GM18868 (cell line): ENCODE data around the gene PIK3IP1.

ENCODE experiments used
- ATAC-seq: cut with Tn5 transposase; IDR thresholded peaks from one replicate; pipeline ENCODE4 v1.9.1; 2021; ENCODE audit warnings: mild to moderate bottlenecking, moderate library complexity; ENCODE audit not compliant: unreplicated experiment

Gene PIK3IP1

DNA sequence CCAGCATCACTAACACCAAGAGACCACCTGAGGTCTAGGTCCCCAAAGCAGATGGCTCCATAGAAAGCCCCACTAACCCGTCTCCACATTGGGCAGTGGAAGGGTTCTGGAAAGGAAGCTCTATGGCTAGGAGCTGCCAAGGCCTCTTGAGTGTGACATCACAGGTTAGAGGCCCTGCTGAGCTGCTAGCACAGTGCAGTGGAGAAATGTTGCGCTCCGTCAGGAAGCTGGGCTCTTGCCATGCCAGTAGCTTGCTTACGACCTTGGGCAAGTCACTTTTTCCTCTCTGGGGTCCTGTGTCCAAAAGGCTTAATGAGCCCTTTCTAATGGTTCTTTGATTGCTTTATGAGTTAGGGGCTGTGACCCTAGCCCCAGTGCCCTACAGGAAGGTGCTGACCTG is 10.6 kb downstream of the PIK3IP1 start:
- no peak for ATAC-seq

DNA sequence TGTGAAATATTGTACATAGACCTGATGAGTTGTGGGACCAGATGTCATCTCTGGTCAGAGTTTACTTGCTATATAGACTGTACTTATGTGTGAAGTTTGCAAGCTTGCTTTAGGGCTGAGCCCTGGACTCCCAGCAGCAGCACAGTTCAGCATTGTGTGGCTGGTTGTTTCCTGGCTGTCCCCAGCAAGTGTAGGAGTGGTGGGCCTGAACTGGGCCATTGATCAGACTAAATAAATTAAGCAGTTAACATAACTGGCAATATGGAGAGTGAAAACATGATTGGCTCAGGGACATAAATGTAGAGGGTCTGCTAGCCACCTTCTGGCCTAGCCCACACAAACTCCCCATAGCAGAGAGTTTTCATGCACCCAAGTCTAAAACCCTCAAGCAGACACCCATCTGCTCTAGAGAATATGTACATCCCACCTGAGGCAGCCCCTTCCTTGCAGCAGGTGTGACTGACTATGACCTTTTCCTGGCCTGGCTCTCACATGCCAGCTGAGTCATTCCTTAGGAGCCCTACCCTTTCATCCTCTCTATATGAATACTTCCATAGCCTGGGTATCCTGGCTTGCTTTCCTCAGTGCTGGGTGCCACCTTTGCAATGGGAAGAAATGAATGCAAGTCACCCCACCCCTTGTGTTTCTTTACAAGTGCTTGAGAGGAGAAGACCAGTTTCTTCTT is 12.3 kb downstream of the PIK3IP1 start:
- ATAC-seq, result no peak

DNA sequence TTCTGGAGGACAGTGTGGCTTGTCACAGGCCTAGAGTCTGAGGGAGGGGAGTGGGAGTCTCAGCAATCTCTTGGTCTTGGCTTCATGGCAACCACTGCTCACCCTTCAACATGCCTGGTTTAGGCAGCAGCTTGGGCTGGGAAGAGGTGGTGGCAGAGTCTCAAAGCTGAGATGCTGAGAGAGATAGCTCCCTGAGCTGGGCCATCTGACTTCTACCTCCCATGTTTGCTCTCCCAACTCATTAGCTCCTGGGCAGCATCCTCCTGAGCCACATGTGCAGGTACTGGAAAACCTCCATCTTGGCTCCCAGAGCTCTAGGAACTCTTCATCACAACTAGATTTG is 13.0 kb downstream of the PIK3IP1 start:
- no peak for ATAC-seq

DNA sequence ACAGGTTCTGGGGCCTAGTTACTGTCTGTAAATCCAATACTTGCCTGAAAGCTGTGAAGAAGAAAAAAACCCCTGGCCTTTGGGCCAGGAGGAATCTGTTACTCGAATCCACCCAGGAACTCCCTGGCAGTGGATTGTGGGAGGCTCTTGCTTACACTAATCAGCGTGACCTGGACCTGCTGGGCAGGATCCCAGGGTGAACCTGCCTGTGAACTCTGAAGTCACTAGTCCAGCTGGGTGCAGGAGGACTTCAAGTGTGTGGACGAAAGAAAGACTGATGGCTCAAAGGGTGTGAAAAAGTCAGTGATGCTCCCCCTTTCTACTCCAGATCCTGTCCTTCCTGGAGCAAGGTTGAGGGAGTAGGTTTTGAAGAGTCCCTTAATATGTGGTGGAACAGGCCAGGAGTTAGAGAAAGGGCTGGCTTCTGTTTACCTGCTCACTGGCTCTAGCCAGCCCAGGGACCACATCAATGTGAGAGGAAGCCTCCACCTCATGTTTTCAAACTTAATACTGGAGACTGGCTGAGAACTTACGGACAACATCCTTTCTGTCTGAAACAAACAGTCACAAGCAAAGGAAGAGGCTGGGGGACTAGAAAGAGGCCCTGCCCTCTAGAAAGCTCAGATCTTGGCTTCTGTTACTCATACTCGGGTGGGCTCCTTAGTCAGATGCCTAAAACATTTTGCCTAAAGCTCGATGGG is 13.5 kb downstream of the PIK3IP1 start:
- no peak for ATAC-seq

DNA sequence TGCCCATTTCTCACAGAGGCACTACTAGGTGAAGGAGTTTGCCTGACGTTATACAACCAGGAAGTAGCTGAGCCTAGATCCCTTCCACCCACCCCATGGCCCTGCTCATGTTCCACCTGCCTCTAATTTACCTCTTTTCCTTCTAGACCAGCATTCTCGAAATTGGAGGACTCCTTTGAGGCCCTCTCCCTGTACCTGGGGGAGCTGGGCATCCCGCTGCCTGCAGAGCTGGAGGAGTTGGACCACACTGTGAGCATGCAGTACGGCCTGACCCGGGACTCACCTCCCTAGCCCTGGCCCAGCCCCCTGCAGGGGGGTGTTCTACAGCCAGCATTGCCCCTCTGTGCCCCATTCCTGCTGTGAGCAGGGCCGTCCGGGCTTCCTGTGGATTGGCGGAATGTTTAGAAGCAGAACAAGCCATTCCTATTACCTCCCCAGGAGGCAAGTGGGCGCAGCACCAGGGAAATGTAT is 14.1 kb downstream of the PIK3IP1 start:
- no peak for ATAC-seq

DNA sequence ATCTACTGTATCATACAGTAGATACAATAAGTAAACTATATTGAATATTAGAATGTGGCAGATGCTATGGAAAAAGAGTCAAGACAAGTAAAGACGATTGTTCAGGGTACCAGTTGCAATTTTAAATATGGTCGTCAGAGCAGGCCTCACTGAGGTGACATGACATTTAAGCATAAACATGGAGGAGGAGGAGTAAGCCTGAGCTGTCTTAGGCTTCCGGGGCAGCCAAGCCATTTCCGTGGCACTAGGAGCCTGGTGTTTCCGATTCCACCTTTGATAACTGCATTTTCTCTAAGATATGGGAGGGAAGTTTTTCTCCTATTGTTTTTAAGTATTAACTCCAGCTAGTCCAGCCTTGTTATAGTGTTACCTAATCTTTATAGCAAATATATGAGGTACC is 14.5 kb downstream of the PIK3IP1 start:
- no peak for ATAC-seq

DNA sequence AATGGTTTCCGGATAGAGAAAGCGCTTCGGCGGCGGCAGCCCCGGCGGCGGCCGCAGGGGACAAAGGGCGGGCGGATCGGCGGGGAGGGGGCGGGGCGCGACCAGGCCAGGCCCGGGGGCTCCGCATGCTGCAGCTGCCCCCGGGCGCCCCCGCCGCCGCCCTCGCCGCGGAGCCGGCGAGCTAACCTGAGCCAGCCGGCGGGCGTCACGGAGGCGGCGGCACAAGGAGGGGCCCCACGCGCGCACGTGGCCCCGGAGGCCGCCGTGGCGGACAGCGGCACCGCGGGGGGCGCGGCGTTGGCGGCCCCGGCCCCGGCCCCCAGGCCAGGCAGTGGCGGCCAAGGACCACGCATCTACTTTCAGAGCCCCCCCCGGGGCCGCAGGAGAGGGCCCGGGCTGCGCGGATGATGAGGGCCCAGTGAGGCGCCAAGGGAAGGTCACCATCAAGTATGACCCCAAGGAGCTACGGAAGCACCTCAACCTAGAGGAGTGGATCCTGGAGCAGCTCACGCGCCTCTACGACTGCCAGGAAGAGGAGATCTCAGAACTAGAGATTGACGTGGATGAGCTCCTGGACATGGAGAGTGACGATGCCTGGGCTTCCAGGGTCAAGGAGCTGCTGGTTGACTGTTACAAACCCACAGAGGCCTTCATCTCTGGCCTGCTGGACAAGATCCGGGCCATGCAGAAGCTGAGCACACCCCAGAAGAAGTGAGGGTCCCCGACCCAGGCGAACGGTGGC is 15.7 kb downstream of the PIK3IP1 start:
- ATAC-seq, result no peak

DNA sequence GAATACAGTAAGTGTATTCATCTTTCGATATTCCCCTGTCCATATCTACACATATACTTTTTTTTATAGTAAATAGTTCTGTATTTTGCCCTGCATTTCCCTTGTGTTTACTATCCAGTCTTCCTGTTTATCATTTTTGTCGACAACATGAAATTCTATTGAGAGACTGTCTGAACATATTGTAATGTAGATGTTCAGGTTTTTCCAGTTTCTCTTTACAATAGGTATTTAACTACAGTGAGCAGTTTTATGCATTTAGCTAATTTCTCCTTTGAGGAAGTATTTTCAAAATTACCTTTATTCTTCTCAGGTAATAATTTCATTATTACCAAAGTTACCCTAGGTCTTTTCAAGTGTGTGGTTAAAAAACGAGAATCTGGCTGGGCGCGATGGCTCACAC is 16.7 kb downstream of the PIK3IP1 start:
- no peak for ATAC-seq

DNA sequence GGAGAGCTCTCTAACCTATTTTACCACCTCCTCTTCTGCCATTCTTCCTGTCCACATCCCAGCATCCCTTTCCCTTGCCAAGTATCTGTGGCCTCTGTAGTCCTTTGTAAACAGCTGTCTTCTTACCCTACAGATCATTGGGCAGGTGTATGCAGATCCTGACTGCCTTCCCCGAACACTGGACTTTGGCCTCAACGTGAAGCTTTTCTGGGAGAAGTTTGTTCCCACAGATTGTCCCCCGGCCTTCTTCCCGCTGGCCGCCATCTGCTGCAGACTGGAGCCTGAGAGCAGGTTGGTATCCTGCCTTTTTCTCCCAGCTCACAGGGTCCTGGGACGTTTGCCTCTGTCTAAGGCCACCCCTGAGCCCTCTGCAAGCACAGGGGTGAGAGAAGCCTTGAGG is 17.3 kb downstream of the PIK3IP1 start:
- ATAC-seq, result no peak

DNA sequence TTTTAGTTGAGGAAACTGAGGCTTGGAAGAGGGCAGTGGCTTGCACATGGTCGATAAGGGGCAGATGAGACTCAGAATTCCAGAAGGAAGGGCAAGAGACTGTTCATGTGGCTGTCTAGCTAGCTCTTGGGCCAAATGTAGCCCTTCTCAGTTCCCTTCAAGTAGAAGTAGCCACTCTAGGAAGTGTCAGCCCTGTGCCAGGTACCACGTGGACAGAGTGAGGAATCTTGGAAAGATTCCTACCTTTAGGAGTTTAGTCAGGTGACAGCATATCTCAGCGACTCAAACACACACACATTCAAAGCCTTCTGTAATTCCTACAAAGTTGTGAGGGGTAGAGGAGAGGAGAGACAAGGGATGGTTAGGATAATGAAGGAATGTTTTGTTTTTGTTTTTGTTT is 18.3 kb downstream of the PIK3IP1 start:
- no peak for ATAC-seq

DNA sequence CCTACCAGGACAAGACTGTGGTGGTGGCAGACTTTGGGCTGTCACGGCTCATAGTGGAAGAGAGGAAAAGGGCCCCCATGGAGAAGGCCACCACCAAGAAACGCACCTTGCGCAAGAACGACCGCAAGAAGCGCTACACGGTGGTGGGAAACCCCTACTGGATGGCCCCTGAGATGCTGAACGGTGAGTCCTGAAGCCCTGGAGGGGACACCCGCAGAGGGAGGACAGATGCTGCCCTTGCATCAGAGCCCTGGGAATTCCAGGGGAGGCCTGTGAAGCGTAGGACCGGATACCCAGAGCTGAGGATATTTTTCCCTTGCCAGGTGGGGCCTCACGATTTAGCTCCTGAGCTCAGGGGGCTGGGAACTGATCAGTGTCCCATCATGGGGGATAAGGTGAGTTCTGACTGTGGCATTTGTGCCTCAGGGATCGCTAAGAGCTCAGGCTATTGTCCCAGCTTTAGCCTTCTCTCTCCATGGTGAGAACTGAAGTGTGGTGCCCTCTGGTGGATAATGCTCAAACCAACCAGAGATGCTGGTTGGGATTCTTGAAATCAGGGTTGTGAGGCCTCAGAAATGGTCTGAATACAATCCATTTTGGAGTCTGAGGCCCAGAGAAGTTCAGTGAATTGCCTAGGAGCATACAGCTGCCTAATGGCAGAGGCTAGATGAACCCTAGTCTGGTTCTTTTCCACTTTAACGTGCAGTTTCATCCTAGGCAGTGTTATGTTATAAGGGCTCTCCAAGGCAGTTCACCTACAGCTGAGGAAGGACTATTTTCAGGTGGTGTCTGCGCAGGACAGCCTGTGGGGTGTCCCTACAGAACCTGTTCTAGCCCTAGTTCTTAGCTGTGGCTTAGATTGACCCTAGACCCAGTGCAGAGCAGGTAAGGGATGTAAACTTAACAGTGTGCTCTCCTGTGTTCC is 19.5 kb downstream of the PIK3IP1 start:
- no peak for ATAC-seq

DNA sequence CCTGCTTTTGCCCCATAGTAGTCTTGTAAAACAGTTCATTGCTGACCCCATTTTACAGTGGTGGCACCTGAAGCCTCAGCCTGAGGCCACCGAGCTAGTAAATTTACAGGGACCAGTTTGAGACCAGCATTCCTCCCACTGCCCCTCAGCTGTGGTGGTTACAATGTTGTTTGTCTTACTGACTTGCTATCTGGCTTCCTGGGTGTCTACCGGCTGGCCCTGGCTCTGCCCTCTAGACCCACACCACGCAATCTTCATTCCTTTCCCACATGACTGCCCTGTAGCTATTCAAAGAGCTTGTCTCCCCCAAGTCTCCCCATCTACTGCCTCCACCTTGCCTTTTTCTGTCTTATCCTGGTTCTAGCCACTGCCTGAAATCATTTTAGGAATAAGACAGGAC is 20.8 kb downstream of the PIK3IP1 start:
- ATAC-seq, result no peak

DNA sequence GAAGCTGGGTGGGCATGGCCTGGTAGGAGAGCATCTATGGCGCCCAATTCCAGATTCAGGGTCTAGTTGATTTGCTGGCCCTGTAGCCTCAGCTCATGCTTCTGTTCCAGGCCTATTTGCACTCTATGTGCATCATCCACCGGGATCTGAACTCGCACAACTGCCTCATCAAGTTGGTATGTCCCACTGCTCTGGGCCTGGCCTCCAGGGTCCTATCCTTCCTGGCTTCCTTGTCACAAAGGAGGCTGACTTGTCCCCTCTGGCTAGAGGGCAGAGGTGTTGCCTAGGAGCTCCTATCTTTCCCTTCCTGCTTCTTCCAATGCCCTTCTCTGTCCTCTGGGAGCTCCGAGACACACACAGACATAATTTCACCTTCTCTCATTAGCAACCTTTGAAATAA is 21.3 kb downstream of the PIK3IP1 start:
- no peak for ATAC-seq

DNA sequence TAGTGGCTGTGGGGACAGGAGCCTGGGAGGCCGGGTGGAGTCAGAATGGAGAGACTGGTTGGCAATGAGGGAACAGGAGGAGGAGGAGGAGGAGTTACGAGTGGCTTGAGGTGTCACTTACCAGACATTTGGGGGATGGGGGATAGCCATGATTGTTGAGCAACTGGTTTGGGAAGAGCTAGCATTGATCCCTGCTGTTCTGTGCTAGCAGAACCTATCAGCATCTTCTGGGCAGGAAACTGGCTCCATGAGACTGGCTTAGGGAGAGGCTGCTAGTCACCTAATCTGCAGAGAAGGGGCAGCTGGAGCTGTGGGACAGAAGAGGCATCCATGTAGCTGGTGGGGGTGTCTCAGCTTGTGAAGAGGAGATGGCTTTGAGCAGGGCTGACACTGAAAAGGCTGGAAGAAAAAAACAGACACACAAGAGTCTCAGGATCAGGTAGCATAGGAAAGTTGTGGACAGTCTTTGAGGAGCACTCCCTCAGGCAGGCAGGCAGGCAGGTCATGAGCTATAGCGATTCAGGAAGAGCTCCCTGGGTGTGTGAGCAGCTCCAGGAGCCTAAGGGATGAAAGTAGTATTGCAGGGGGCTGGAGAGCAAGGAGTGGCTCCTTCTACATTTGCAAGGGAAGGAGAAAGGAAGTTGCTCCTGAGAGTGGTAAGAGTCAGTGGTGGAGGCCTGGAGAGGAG is 22.3 kb downstream of the PIK3IP1 start:
- ATAC-seq, result no peak

DNA sequence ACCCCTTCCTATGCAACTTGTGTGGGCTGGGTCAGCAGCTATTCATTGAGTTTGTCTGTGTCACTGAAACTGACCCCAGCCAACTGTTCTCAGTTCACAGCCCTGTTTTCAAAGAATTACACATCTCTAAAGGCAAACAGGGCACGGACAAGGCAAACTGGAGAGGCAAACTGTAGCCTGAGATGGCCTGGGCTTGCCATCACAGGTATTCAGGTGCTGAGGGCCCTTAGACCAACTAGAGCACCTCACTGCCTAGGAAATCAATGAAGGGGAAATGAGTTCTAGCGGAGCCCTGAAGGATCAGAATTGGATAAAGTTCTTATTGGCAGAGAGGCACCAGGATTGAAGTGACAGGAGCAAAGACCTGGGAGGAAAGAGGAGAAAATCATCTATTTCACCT is 24.0 kb downstream of the PIK3IP1 start:
- no peak for ATAC-seq

DNA sequence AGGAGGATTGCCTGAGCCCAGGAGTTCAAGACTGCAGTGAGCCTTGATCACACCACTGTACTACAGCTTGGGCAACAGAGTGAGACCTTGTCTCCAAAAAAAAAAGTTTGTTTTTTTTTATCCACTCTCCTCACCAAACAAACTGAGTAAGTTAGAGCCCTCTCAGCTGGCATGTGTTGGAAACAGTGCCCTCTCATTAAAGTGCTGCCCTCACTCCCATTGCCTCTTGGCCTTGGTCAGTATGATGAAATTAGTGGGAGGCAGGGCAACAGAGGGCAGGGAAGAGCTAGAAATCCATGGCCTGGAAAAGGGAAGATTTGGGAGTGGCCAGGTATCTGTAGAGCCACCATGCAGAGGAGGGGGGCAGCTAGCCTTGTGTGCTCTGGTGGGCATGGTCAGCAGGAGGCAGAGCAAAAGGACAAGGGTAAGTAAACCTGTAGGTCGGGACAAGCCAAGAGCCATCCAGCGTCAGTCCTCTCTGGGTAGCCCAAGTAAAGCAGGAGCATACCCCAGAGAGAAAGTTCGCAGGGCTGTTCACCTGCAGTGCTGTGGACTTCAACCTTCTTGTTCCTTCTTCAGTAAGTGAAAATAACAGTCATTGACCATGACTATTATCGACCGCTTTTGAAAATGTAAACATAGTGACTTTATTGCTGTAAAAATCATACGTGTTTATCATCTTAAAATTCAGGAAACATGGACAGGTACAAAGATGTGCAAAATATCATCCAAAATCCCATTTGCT is 28.2 kb downstream of the PIK3IP1 start:
- ATAC-seq, result no peak

DNA sequence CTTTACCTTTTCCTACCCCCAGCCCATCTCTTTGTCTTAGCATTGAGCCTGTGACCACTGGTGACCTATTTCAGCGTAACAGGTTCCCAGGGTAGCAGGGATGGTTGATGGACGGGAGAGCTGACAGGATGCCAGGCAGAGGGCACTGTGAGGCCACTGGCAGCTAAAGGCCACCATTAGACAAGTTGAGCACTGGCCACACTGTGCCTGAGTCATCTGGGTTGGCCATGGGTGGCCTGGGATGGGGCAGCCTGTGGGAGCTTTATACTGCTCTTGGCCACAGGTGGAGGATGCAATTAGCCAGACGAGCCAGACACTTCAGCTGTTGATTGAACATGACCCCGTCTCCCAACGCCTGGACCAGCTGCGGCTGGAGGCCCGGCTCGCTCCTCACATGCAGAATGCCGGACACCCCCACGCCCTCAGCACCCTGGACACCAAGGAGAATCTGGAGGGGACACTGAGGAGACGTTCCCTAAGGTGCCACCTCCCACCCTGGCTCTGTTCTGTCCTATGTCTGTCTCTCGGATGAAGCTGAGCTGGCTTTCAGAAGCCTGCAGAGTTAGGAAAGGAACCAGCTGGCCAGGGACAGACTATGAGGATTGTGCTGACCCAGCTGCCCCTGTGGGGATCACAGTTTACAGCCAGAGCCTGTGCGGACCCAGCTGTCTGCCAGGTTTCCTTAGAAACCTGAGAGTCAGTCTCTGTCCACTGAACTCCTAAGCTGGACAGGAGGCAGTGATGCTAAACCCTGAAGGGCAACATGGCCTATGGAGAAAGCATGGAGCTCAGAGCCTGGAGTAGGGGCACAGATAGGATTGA is 29.8 kb downstream of the PIK3IP1 start:
- ATAC-seq, result no peak

DNA sequence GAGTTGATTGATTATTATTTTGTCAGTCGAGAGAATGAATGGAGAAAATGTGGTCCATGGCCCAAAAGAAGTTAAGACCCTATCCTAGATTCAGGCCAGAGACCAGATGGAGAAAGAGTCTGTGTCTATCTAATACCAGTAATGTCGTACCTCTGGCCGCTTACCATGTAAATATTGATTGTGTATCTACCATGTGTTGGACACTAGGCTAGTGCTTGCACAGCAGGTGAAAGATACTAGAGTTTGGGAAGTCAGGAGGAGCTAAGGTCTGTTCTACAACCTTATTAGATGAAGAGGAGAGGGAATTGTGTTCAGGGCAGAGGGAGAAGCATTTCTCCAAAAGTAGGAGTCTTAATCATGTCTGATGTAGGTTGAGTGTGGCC is 31.8 kb downstream of the PIK3IP1 start:
- ATAC-seq, result no peak
